SK-N-SH (cell line): ENCODE results near the gene SORCS3. TPM values are rescaled to one million over a fixed set of nuclear protein-coding genes. Genes with fewer than 3 reads are reported as not detected.

ENCODE experiments used
- CTCF ChIA-PET: fragments of 300-600, 350-600 bp; formaldehyde crosslinking; extraction: SDS; loops from one replicate; lab custom pipeline; 2021; lab: Yijun Ruan, JAX
- POLR2A ChIA-PET: fragments of 350-600 bp; sonication (Branson Sonifier 250); formaldehyde crosslinking; extraction: SDS; loops from one replicate; lab custom pipeline; 2020; ENCODE audit warnings: antibody characterized with exemption, inconsistent platforms; lab: Yijun Ruan, JAX
- DNase-seq: peaks from one replicate; pipeline ENCODE4 v3.0.0; 2012
- H2AFZ ChIP-seq: fragments of 200-600 bp; sonication (generic); 2 replicates; pipeline ENCODE4 v1.8.1; 2016; ENCODE audit warnings: antibody characterized with exemption, mild to moderate bottlenecking, low read depth
- H3F3A ChIP-seq: fragments of 200-600 bp; sonication (generic); replicated peaks from 2 replicates; pipeline ENCODE3; 2016; ENCODE audit warnings: antibody characterized with exemption, mild to moderate bottlenecking; ENCODE audit not compliant: insufficient read depth
- H3K27ac ChIP-seq, 2 experiments: fragments of 200-500 bp in 1 of 2; fragments of 200-600 bp in 1 of 2; sonication (Bioruptor generic) in 1 of 2; sonication (generic), shearing (Covaris generic) in 1 of 2; 2 replicates each; pipeline versions ENCODE4 v1.5.1 to v1.6.1; 2014 to 2016; ENCODE audit warnings: low read depth in 2 of 2, inconsistent platforms in 1 of 2, low read length in 1 of 2, mild to moderate bottlenecking in 1 of 2, mixed read lengths in 1 of 2
- H3K27me3 ChIP-seq: fragments of 200-600 bp; sonication (generic), shearing (Covaris generic); 2 replicates; pipeline ENCODE4 v1.6.1; 2016; ENCODE audit warnings: mixed run types; ENCODE audit not compliant: insufficient read depth
- H3K36me3 ChIP-seq, 2 experiments: fragments of 200-500 bp in 1 of 2; fragments of 200-600 bp in 1 of 2; sonication (Bioruptor generic) in 1 of 2; sonication (generic) in 1 of 2; replicated peaks in 1 of 2; 2 replicates each; pipeline versions ENCODE3 to v1.5.1; 2014 to 2016; ENCODE audit warnings: low read length in 1 of 2, mild to moderate bottlenecking in 1 of 2; ENCODE audit not compliant: insufficient read depth in 2 of 2, control insufficient read depth in 1 of 2
- H3K4me1 ChIP-seq, 2 experiments: fragments of 200-500 bp in 1 of 2; fragments of 200-600 bp in 1 of 2; sonication (Bioruptor generic) in 1 of 2; sonication (generic), shearing (Covaris generic) in 1 of 2; 2 replicates each; pipeline versions ENCODE4 v1.5.1 to v1.6.1; 2014 to 2016; ENCODE audit warnings: low read depth in 1 of 2, low read length in 1 of 2, mixed run types in 1 of 2; ENCODE audit not compliant: insufficient read depth in 2 of 2, control insufficient read depth in 1 of 2
- H3K4me2 ChIP-seq: fragments of 200-600 bp; sonication (generic), shearing (Covaris generic); 2 replicates; pipeline ENCODE4 v1.6.1; 2017; ENCODE audit warnings: mixed run types
- H3K4me3 ChIP-seq, 2 experiments: fragments of 200-500 bp in 1 of 2; fragments of 200-600 bp in 1 of 2; sonication (Bioruptor generic) in 1 of 2; sonication (generic), shearing (Covaris generic) in 1 of 2; 2 replicates each; pipeline versions ENCODE4 v1.5.1 to v1.8.1; 2014 to 2016; ENCODE audit warnings: low read depth in 2 of 2, inconsistent platforms in 1 of 2, low read length in 1 of 2, mild to moderate bottlenecking in 1 of 2, mixed read lengths in 1 of 2, moderate library complexity in 1 of 2
- H3K79me2 ChIP-seq: fragments of 200-600 bp; sonication (generic); 2 replicates; pipeline ENCODE4 v1.8.1; 2017; ENCODE audit warnings: mild to moderate bottlenecking; ENCODE audit not compliant: insufficient read depth
- H3K9ac ChIP-seq: fragments of 200-600 bp; sonication (generic); 2 replicates; pipeline ENCODE4 v1.6.1; 2017; ENCODE audit warnings: mixed run types
- H3K9me2 ChIP-seq: fragments of 200-600 bp; sonication (generic); 2 replicates; pipeline ENCODE4 v1.6.1; 2017; ENCODE audit warnings: mixed run types
- H3K9me3 ChIP-seq: fragments of 200-600 bp; sonication (generic); 2 replicates; pipeline ENCODE4 v1.6.1; 2017; ENCODE audit warnings: mixed run types, mild to moderate bottlenecking, moderate library complexity
- H4K20me1 ChIP-seq: fragments of 200-600 bp; sonication (generic); 2 replicates; pipeline ENCODE4 v1.6.1; 2017; ENCODE audit warnings: mild to moderate bottlenecking, mixed run types; ENCODE audit not compliant: insufficient read depth
- EP300 ChIP-seq, 2 experiments: IDR thresholded peaks; 2 replicates each; pipeline versions ENCODE4 v1.4.0 to v1.6.1; 2012; ENCODE audit warnings: borderline replicate concordance in 1 of 2, low read depth in 1 of 2, low read length in 1 of 2
- EZH2phosphoT487 ChIP-seq: fragments of 200-600 bp; sonication (generic); IDR thresholded peaks from 2 replicates; pipeline ENCODE4 v1.6.1; 2017; ENCODE audit warnings: low read depth, mixed run types, mild to moderate bottlenecking, antibody characterized with exemption, moderate library complexity, borderline replicate concordance
- FOXJ3 ChIP-seq: sonication (generic); formaldehyde crosslinking; IDR thresholded peaks from 2 replicates; pipeline ENCODE4 v1.5.1; 2020; ENCODE audit warnings: mild to moderate bottlenecking, missing genetic modification reagents
- JUND ChIP-seq: IDR thresholded peaks from 2 replicates; pipeline ENCODE4 v1.4.0; 2012
- MEF2A ChIP-seq: IDR thresholded peaks from 2 replicates; pipeline ENCODE4 v1.4.0; 2012; ENCODE audit warnings: low read depth, borderline replicate concordance
- NFIC ChIP-seq: IDR thresholded peaks from 2 replicates; pipeline ENCODE4 v1.4.0; 2012; ENCODE audit warnings: borderline replicate concordance
- RAD21 ChIP-seq: IDR thresholded peaks from 2 replicates; pipeline ENCODE4 v1.6.1; 2012; ENCODE audit warnings: mild to moderate bottlenecking, low read length
- RXRA ChIP-seq: IDR thresholded peaks from 2 replicates; pipeline ENCODE4 v1.4.0; 2012; ENCODE audit warnings: low read depth, mild to moderate bottlenecking, borderline replicate concordance
- SIN3A ChIP-seq: IDR thresholded peaks from 2 replicates; pipeline ENCODE4 v1.6.1; 2012; ENCODE audit warnings: low read depth, mild to moderate bottlenecking, low read length, moderate library complexity, borderline replicate concordance
- SMC3 ChIP-seq: IDR thresholded peaks from 2 replicates; pipeline ENCODE4 v1.6.1; 2012; ENCODE audit warnings: low read depth, low read length, improper control_type of control experiment
- TAF1 ChIP-seq: IDR thresholded peaks from 2 replicates; pipeline ENCODE4 v1.6.1; 2012; ENCODE audit warnings: low read depth, mild to moderate bottlenecking, low read length, moderate library complexity, borderline replicate concordance
- WGBS: methylation state at CpG from one replicate; pipeline ENCODE4 v1.1.6; 2017; ENCODE audit warnings: low lambda C conversion rate; 5-methylcytosine and 5-hydroxymethylcytosine counted together
- polyA plus RNA-seq, 3 experiments: library from polyadenylated mRNA; depleted of rRNA; stranded (reverse); fragments of >200 nt; gene quantifications; 2 replicates each; pipeline ENCODE4 v1.2.3, GENCODE V29; 2012
- TF ChIP-seq, protein P1 (sequence below): IDR thresholded peaks from 2 replicates; pipeline ENCODE4; 2012

Gene SORCS3
- polyA plus RNA-seq, 1 of the 3 experiments (the other 2 are of a cell fraction) = not detected

- POLR2A ChIA-PET = no interaction called here
- CTCF ChIA-PET = interaction anchor here (0.9 kb wide), 1 partner anchor 28 kb away, joined by 3 read pairs; no protein-coding TSS in a partner anchor
- Histone ChIP-seq H3K27me3 (no peaks in the 10 kb centered on the region), H3F3A (no peaks in the 10 kb centered on the region), H4K20me1 (no peaks in the 10 kb centered on the region), H3K79me2 (no peaks in the 10 kb centered on the region), H3K4me3 (no peak overlapping the region), H3K27ac (no peak overlapping the region), H3K36me3 (no peaks in the 10 kb centered on the region), H3K4me2 (no peak overlapping the region), H2AFZ (no peak overlapping the region), H3K9me3 (no peaks in the 10 kb centered on the region; the same call in 1 of the 2 replicates), H3K9me2 (no peaks in the 10 kb centered on the region), H3K9ac (no peak overlapping the region), H3K4me1 (no peaks in the 10 kb centered on the region)
- no peak for TF ChIP-seq EP300 (IDR thresholded peaks at IDR 0.05; ENCODE audit: borderline replicate concordance in 1 of 2, low read depth in 1 of 2, low read length in 1 of 2)
- TF ChIP-seq FOXJ3 = no peak
- TF ChIP-seq SIN3A = no peak
- no peak for TF ChIP-seq NFIC
- TF ChIP-seq TAF1 = no peak
- no peak for TF ChIP-seq SMC3
- TF ChIP-seq, protein P1, sequence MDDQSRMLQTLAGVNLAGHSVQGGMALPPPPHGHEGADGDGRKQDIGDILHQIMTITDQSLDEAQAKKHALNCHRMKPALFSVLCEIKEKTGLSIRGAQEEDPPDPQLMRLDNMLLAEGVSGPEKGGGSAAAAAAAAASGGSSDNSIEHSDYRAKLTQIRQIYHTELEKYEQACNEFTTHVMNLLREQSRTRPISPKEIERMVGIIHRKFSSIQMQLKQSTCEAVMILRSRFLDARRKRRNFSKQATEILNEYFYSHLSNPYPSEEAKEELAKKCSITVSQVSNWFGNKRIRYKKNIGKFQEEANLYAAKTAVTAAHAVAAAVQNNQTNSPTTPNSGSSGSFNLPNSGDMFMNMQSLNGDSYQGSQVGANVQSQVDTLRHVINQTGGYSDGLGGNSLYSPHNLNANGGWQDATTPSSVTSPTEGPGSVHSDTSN = no peak
- no peak for TF ChIP-seq EZH2phosphoT487
- no peak for TF ChIP-seq MEF2A
- no peak for DNase-seq
- WGBS = 62% methylated on average over 3 of the region's 3 CpGs
Measured at GRCh38 chr10:104795411-104795810, 154.3 kb downstream of the SORCS3 start.

DNA sequence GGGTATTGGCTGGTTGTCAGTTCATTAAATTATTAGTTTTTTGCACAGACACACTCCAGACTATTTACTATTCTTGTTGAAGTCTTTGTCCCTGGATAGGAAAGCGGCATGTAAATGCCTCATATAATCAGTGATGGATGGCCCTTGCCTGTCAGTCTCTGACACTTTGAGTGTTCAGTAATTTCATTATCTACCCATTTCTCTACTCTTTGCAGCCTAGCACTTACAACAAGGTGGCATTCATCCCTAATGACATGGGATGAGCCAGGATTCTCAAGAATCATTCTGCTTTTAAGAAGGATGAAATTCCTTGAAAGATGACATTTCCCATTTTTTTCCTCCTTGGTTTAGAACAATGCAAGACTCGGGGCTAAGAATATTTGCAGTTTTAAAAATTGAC lies 155.7 kb downstream of the SORCS3 start:
- H3K4me1 ChIP-seq = no peaks in the 10 kb centered on the region
- H3K9ac ChIP-seq = no peak overlapping the region
- H4K20me1 ChIP-seq = no peaks in the 10 kb centered on the region
- no peak overlapping the region for H3K4me3 ChIP-seq
- H3K79me2 ChIP-seq = no peaks in the 10 kb centered on the region
- no peak overlapping the region for H3K27ac ChIP-seq
- CTCF ChIA-PET = no interaction called here
- TF ChIP-seq NFIC = no peak
- TF ChIP-seq, all 33 proteins: peak for 0
- H3K4me2 ChIP-seq = no peak overlapping the region
- no peaks in the 10 kb centered on the region for H3K36me3 ChIP-seq
- H3K9me2 ChIP-seq = no peaks in the 10 kb centered on the region
- H3F3A ChIP-seq = no peaks in the 10 kb centered on the region
- 22% methylated on average over 2 of the region's 2 CpGs for WGBS
- H2AFZ ChIP-seq = no peak overlapping the region
- no peak for DNase-seq
- POLR2A ChIA-PET = no interaction called here
- no peaks in the 10 kb centered on the region for H3K27me3 ChIP-seq
- no peaks in the 10 kb centered on the region; the same call in 1 of the 2 replicates for H3K9me3 ChIP-seq

GRCh38 chr10:104802941-104803340 lies 161.9 kb downstream of the SORCS3 start:
- no peak for DNase-seq
- Histone ChIP-seq H3K79me2 (no peaks in the 10 kb centered on the region), H3K9me2 (no peaks in the 10 kb centered on the region), H3K27ac (no peak overlapping the region), H3K36me3 (no peaks in the 10 kb centered on the region), H3K4me2 (no peak overlapping the region), H2AFZ (no peak overlapping the region), H3K4me3 (no peak overlapping the region), H4K20me1 (no peaks in the 10 kb centered on the region), H3K4me1 (no peaks in the 10 kb centered on the region), H3F3A (no peaks in the 10 kb centered on the region), H3K9me3 (no peaks in the 10 kb centered on the region), H3K27me3 (no peaks in the 10 kb centered on the region), H3K9ac (no peak overlapping the region)
- CTCF ChIA-PET = interaction anchor here (0.6 to 0.9 kb wide), 3 partner anchors 15 to 315 kb away, joined by 3 read pairs; no protein-coding TSS in a partner anchor
- POLR2A ChIA-PET = no interaction called here
- TF ChIP-seq RXRA (no peak), JUND (no peak), RAD21 (no peak)
- 33% methylated on average over 1 of the region's 1 CpG for WGBS
